ENCODE data around the gene ESPN. TPM values are rescaled to one million over a fixed set of nuclear protein-coding genes. Genes with fewer than 3 reads are reported as not detected.

ESPN gene
- total and polyA plus RNA-seq, 10 donors: 0.26 to 6.0 (median 0.54) TPM; not detected in 1

GRCh38 chr1:6505367-6506209 is 81.0 kb downstream of the ESPN start:
- peaks cover 14 to 57% (median 42%) of the 10 kb centered on the region in 6 donors for H3K4me1 ChIP-seq
- WGBS, 5 donors: 81 to 92% (median 88%) methylated on average over 20 to 31 of the region's 31 CpGs
- TF ChIP-seq POLR2AphosphoS5 (IDR thresholded peaks at IDR 0.05) (no peak), CTCF (IDR thresholded peaks at IDR 0.05 in 8 of 11, conservative IDR thresholded peaks at IDR 0.05 in 3 of 11) (no peak)
- H3K27ac ChIP-seq: no peak overlapping the region
- no peaks in the 10 kb centered on the region for H3K36me3 ChIP-seq
- H3K9me3 ChIP-seq: no peaks in the 10 kb centered on the region
- H3K4me3 ChIP-seq: no peak overlapping the region
- peaks cover 0 to 19% (median 0%) of the 10 kb centered on the region in 7 donors for H3K27me3 ChIP-seq (replicated peaks in 1 of 7)
- intact Hi-C loops (cut with DNase I; ENCODE audit: low total_unique reads): no loop called here
- no peak for DNase-seq

GRCh38 chr1:6506210-6507036 is 81.8 kb downstream of the ESPN start:
- DNase-seq: no peak
- intact Hi-C loops (cut with DNase I; ENCODE audit: low total_unique reads): no loop called here
- Histone ChIP-seq H3K4me1 (peaks cover 14 to 48% (median 35%) of the 10 kb centered on the region in 6 donors), H3K4me3 (no peak overlapping the region), H3K27me3 (replicated peaks in 1 of 7) (peaks cover 0 to 19% (median 0%) of the 10 kb centered on the region in 7 donors), H3K36me3 (no peaks in the 10 kb centered on the region), H3K27ac (no peak overlapping the region), H3K9me3 (no peaks in the 10 kb centered on the region)
- 80 to 90% (median 86%) methylated on average over 25 to 31 of the region's 31 CpGs for WGBS, 5 donors
- no peak for TF ChIP-seq POLR2AphosphoS5 (IDR thresholded peaks at IDR 0.05)
- no peak for TF ChIP-seq POLR2A (IDR thresholded peaks at IDR 0.05)
- no peak for TF ChIP-seq CTCF (IDR thresholded peaks at IDR 0.05 in 8 of 11, conservative IDR thresholded peaks at IDR 0.05 in 3 of 11)

- H3K9me3 ChIP-seq: no peaks in the 10 kb centered on the region
- WGBS, 5 donors: 50 to 62% (median 54%) methylated on average over 7 of the region's 7 CpGs
- no peak for DNase-seq
- TF ChIP-seq CTCF (IDR thresholded peaks at IDR 0.05 in 8 of 11, conservative IDR thresholded peaks at IDR 0.05 in 3 of 11): no peak
- TF ChIP-seq POLR2A (IDR thresholded peaks at IDR 0.05): no peak
- TF ChIP-seq POLR2AphosphoS5 (IDR thresholded peaks at IDR 0.05): peak in 1 of 3 donors; percentile 21
- no peak overlapping the region for H3K27ac ChIP-seq
- peaks cover 0 to 19% (median 0%) of the 10 kb centered on the region in 7 donors for H3K27me3 ChIP-seq (replicated peaks in 1 of 7)
- no peak overlapping the region for H3K4me3 ChIP-seq
- H3K4me1 ChIP-seq: peaks cover 10 to 42% (median 29%) of the 10 kb centered on the region in 6 donors
- H3K36me3 ChIP-seq: no peaks in the 10 kb centered on the region
- intact Hi-C loops (cut with DNase I; ENCODE audit: low total_unique reads): no loop called here
Measured at GRCh38 chr1:6507037-6507428, 82.5 kb downstream of the ESPN start.

Measured in spleen (tissue), 11 donors.